GM18517 (cell line): ENCODE measurements around the gene LBHD2.
"Not testable (repeated sequence)": the region's sequence is repeated elsewhere in the genome, so short reads cannot be mapped to it uniquely, and the experiment has no call there.

ENCODE experiments used
- ATAC-seq: cut with Tn5 transposase; IDR thresholded peaks from one replicate; pipeline ENCODE4 v1.9.1; 2021; ENCODE audit warnings: mild to moderate bottlenecking, moderate library complexity; ENCODE audit not compliant: unreplicated experiment

LBHD2 gene

DNA sequence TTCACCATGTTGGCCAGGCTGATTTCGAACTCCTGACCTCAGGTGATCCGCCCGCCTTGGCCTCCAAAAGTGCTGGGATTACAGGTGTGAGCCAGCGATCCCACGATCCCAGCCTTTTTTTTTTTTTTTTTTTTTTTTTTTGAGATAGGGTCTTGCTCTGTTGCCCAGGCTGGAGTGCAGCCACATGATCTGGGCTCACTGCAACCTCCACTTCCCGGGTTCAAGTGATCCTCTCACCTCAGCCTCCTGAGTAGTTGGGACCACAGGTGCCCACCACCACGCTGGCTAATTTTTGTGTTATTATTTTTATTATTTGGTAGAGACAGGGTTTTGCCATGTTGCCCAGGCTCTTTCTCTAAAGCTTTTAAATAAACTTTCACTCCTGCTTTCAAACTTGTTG is 33.5 kb downstream of the LBHD2 start:
- not testable (repeated sequence) for ATAC-seq

DNA sequence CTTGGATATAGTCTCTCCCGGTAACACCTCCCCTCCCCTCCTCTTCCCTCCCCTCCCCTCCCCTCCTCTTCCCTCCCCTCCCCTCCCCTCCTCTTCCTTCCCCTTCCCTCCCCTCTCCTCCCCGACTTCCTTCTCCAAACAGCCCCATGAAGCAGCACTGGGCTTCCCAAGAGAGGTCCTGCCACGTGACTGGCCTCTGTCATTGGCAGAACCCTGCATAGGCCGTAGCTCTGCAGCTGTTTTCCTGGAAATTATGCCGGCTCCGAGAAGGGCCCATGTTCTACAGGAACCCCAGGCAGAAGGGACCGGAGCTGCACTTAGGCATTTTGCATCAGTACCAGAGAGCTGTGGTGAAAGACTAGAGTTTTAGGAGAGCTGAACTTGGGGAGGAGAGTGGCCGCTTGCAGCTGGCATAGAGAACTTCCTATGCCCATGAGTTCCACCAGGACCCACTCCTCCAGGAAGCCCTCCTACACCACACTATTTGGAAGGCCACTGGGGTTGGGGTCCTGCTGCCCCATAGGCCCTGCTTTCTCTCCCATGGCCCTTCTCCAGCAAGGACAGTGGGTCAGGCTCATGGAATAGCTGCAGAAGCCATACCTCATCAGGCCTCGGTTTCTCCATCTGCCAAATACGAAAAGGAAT is 34.1 kb downstream of the LBHD2 start:
- no peak for ATAC-seq

DNA sequence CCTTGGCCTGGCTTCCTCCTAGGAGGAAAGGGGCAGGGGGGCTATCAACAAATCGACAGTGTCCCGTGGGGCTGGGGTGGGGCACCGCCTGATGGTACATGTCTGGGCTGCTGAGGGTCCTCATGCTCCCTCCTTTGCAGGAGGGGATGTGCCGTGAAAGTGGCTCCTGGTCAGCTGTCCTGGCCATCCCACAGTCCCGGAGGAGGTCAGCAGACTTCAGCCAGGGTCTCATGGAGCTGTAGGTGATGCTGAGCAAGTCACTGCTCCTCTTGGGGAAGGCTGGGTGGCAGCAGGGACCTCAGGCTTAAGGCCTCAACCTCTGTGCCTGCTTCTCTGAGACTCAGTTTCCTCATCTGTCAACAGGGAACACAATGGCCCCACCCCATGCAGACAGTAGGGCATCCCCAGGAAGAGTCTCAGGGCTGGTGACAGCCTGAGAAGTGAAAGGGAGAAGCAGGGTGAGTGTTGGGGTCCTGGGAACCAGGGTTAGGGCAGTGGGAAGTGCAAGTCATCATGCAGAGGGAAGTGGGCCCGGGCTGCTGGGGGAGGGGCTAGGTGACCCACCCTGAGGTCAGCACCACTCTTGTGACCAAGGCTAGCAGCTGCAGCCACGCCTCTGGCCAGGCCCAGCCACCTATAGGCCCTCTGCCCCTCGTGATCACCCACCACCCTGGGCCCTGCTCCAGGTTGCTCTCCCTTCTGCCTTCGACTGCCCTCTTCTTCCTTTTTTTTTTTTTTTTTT is 34.8 kb downstream of the LBHD2 start:
- no peak for ATAC-seq

DNA sequence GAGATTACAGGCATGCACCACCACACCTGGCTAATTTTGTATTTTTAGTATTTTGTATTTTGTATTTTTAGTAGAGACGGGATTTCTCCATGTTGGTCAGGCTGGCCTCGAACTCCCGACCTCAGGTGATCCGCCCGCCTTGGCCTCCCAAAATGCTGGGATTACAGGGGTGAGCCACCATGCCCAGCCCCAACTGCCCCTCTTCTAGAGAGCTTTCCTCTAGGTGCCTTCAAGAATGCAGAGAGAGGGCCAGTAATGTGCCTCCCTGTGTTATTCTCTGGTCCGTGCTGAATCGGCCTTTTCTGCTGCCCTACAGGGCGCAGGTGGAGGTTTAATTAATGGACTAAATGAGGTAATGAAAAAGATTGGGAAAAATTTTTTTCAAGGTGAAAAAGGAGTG is 35.5 kb downstream of the LBHD2 start:
- ATAC-seq, result not testable (repeated sequence)

DNA sequence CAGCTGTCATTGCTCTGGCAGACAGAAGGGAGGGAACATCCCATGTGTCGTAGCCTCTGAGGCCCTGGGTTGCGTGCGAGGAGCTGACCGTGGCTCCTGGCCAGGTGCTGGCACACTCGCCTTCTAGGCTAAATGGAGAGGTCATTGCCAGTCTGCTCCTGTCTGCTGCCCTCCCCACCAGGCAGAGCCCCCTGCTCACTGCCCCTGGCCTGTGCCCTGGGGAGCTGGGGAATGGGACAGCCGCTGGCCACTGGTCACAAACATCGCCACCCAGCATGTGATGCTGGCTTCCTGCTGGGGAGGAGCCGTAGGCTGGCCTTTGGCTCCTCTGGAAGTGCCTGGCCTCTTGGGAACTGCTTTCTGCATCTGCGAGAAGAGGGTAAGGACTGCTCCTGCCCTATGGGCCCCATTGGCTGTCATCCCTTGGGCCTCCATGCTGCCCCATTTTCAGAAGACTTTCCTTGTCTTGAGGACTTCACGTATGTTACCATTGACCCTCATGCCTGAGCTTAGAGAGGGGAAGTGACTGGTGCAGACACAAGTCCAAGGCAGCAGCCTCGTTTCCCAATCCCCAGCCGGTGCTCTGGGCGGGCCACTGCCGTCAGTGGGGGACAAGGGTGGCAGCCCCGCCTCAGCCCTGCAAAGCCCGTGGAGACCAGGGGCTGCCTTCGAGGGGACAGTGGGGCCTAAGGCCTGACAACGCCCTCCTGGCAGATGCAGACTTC is 37.3 kb downstream of the LBHD2 start:
- no peak for ATAC-seq

DNA sequence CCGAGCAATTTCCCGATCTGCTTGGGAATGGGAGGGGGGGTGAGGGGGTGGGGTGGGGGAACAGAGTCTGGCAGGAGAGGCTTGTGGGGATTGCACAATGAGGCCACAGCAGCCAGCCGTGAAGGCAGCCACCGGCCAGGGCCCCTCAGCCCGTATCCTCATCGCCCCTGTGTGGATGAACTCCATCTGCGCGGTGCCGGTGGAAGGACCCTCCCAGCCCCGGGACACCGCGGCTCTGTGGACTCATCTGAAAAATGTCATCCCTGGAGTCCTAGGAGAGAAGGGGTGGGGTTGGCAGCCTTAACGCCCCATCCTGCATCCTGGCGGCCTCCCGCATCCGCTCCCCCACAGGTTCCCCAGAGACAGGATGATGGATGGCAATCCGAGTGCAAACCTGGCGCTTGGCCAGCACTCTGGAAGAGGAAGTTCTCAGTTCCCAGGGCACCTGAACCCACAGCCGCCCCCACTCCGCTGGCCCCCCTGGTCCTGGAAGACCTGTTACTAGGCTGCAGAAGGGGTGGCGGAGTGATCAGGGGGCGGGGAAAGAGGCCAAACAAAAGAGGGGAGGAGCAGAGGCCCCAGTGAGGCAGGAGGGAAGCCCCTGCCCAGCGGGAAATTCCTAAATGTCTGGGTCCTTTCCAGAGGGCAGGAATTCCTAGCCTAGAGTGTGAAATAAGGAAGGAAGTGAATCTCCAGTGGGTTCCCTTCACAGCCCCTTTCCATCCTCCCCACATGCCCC is 38.0 kb downstream of the LBHD2 start:
- no peak for ATAC-seq

DNA sequence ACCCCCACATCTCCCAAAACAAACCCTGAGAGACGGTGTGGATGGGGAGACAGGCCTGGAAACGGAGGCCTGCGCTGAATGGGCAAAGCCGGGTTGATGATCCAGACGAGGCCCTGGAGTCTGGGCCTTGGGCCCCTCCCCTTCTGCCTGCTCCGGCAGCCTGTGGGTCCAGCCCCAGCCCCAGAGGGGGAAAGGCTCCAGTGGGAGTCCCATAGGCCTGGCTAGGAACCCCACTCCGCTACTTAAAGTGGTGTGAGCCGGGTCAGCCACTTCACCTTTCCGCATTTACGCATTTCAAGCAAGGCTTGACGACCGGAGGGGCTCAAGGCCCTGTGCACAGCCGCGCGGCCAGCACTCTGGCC is 38.6 kb downstream of the LBHD2 start:
- ATAC-seq, result no peak

DNA sequence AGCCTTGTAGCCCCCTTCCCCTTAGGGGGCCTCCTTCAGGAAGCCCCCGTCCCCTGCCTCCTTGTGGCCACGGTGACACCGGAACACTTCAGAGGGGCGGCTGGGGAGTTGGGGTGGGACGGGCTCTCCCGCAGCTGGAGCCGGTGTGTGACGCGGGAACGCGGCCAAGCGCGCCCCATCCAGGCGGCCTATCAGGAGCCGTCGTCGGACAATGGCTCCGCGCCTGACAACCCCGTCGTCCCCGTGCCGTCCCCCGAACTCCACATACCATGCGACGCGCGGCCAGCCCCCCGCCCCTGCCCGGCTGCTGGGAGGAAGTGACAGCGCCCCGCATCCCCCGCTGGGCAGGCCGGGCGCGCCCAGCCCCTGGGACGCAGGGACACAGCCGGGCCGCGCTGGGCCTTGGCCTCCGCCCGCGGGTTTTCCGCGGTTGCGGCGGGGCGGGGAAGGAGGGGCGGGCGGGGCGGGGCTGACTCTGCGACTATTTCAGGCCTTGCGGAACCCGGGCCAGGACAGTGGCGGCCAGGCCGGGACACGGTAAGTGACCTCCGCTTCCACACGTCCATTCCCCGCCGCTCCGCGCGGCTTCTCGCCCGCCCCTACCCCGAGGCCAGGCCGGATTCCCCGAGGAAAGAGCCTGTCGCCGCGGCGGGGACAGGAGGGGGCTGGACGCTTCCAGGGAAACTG is 39.1 kb downstream of the LBHD2 start, which contains the start of gene TNFAIP2:
Gene TNFAIP2, plus strand, starts transcription at position 515 of the 687 bp plus-strand sequence. CDS start 2,997 bp downstream, outside the sequence.
- ATAC-seq, result no peak

DNA sequence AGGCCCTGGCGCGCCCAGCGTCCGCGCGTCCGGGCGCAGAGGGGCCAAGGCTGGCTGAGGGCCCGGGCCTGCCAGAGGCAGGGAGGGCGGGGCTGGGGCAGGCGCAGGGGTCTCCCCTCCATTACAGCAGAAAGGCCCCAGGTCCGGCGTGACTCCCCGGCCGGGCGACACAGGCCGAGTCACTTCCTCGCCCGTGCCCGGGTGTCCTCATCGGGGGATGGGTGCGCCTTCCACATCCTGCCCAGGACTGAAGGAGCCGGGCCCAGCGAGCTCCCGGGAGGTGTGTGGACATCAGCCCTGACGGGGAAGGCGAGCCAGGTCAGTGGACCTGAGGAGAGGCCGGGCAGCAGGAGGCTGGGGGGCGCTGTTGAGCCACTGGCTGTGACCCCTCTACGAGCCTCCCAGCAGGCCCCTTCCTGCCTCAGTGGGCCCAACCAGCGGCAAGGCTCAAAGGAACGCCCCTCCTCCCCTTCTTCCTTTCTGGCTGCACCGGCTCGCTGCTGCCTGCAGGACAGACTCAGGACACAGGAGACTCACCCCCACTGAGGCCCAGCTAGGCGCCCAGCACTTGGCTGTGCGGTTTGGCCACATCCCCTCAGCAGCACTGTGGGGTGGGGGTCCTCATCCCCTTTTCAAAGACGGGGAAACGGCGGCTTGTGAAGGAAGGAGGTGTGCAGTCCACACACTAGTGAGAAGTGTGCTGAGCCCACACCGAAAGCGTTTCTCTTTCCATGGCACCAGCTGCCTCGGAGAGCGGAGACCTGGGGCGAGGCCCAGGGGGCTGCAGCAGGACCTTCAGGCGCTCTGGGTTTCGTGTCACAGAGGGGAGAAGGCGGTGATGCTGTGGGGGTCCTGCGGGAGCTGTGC is 39.9 kb downstream of the LBHD2 start:
- no peak for ATAC-seq

DNA sequence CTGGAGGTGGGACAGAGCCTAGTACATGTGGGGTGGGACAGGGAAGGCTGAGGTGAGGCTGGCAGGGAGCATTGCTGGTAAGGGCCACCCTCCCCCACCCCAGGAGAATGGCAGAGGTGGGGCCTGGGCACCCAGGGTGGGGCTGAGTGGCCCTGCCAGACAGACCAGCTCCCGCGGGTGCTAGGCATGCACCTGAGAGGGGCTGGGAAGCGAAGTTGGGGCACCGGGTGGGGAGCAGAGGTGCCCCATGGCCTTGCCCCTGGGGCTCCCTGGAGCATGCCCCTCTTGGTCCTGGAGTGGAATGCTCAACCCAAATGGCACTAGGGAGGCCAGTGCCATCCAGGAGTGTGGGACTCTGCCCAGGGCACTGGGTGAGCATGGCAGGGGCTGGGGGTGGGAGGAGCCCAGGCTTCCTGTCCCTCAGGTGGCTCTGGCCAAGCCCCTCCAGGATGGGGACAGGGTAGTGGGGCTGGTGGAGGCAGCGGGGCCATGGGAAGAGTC is 40.5 kb downstream of the LBHD2 start:
- no peak for ATAC-seq

DNA sequence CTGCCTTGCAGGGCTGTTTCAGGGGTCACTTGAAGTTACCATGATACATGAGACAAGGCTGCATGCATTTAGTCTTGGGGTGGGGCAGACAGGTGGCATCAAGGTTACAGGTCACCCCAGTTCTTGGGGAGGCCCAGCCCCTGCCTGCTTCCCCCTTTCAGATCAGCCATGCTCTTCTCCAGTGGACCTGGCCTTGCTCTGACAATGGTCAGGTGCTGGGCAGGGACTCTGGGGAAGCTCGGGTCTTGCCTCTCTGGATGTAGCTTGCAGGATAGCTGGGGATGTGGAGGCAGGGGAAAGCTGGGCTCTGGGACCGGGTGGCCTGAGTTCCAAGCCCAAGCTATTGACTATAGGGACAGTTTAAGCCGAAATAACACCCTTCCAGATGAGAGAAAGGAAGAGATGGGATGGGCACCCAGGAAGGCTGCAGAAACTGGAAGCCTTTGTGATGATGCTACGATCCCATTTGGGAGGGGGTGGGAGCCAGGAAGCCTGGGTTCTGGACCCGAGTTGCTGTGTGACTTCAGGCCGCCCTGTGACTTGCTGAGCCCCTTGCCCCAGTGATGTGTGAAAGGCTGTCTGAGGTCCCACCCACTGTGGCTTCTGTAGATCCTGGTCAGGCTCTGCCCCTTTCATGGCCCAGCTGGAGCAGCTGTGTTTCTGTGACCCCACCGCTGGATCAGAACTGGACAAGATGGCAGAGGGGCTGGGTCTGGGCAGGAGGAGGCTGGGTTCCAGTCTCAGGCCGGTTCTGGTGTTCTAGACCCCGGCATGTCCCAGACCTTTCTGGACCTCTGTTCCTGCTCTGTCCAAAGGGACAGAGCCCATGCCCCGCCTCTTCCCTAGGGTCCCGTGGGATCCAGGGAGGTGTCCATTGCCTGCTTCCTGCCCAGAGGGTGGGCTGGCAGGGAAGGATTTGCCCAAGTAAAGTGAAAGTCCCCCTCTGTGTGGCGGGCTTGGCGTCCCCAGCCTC is 41.4 kb downstream of the LBHD2 start:
- no peak for ATAC-seq

DNA sequence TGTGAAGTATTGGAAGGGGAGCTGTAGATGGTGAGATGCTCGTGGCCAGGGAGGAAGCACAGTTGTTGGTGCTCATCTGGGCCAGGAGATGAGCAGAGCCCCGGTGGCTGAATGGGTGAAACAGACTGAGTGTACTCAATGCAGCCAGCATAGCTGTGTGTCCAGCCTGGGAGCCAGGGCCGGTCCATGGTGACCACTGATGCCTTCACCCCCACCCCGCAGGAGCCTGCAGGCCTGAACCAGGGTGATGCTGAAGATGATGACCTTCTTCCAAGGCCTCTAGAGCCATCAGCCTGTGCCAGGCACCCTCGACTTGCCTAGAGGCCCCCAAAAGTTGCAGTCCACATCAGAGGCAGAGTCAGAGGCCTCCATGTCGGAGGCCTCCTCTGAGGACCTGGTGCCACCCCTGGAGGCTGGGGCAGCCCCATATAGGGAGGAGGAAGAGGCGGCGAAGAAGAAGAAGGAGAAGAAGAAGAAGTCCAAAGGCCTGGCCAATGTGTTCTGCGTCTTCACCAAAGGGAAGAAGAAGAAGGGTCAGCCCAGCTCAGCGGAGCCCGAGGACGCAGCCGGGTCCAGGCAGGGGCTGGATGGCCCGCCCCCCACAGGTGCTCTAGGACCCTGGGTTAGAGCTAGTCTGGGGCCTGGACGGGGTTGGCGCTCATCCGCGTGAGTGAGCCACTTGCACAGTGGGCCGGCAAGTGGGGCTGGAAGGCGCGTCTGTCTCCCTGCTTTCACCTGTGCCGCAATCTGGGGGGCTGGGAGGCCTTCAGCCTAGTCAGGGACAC is 42.3 kb downstream of the LBHD2 start:
- no peak for ATAC-seq

DNA sequence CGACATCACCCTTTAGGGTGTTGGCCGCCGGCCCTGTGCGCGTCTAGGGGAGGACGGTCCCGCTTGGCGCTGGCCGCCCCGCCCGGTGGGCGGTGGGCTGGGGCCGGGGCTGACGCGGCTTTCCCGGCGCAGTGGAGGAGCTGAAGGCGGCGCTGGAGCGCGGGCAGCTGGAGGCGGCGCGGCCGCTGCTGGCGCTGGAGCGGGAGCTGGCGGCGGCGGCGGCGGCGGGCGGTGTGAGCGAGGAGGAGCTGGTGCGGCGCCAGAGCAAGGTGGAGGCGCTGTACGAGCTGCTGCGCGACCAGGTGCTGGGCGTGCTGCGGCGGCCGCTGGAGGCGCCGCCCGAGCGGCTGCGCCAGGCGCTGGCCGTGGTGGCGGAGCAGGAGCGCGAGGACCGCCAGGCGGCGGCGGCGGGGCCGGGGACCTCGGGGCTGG is 42.9 kb downstream of the LBHD2 start:
- no peak for ATAC-seq

DNA sequence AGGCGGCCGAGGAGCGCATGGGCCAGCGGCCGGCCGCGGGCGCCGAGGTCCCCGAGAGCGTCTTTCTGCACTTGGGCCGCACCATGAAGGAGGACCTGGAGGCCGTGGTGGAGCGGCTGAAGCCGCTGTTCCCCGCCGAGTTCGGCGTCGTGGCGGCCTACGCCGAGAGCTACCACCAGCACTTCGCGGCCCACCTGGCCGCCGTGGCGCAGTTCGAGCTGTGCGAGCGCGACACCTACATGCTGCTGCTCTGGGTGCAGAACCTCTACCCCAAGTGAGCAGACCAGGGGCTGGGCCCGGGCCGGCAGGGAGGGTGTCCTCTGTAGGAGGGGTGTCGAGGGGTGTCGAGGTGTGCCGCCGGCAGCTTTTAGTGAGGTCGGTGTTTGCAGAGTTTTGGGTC is 43.3 kb downstream of the LBHD2 start:
- ATAC-seq, result no peak

DNA sequence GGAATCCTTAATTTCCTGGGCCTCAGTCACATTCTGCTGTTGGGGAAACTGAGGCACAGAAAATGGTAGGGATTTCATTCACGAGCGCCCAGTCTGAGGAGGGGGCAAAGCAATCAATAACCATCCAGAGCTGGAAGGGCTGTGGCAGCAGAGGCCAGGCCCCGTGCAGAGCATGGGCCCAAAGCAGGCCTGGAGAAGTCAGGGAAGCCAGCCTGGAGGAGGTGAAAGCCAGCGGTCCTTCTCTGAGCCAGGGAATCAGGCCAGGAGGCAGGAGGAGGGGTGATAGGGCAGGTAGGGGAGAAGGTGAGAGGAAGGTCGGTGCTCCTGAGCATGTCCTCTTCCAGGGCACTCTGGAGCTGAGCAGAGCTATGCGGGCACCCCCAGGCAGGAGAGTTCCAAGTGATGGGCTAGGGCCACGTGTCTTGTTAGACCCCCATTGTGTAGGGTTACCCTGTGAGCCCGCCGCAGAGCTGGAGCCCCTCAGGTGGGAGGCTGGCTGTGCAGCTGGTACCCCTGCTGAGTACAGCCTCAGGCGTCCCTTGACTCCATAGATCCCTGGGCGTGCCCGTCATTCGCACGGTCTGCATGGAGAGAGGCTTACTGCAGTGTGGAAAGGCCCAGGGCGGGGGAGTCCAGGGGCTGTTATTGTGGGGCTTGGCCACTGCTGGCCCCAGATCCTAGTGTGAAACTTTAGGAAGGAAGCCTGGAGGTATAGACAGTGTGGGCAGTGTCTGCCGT is 44.0 kb downstream of the LBHD2 start:
- no peak for ATAC-seq

DNA sequence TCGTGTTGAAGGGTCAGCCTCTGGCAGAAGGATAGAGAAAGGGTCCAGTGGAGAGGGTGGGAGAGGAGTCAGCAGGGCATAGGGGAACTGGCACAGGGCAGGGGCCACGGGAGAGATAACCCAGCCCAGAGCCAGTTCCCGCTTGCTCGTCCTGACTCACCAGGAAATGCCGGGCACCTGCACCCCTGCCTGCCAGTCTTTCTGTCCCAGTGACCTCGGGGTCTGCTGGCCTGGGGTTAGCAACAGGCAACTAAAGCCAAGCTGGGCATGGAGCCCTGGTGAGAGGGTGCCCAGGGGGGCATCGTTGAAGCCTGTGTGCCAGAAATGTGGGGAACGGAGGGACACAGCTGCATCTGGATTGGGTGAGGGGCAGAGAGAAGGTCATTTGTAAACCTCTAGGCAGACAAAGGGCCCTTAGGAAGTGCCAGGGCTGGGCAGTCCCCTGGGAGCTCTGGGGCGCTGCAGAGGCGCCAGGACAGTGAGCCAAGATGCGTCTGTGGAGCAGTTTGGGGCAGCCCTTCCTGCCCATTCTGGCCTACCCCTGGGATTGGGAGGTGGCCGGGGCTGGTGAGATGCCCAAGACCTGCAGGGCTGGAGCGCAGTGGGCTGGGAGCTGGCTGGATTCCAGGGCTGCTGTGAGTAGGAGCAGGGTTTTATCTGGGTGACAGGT is 44.8 kb downstream of the LBHD2 start:
- no peak for ATAC-seq
